ENCODE data around the gene TPCN1.

DNA sequence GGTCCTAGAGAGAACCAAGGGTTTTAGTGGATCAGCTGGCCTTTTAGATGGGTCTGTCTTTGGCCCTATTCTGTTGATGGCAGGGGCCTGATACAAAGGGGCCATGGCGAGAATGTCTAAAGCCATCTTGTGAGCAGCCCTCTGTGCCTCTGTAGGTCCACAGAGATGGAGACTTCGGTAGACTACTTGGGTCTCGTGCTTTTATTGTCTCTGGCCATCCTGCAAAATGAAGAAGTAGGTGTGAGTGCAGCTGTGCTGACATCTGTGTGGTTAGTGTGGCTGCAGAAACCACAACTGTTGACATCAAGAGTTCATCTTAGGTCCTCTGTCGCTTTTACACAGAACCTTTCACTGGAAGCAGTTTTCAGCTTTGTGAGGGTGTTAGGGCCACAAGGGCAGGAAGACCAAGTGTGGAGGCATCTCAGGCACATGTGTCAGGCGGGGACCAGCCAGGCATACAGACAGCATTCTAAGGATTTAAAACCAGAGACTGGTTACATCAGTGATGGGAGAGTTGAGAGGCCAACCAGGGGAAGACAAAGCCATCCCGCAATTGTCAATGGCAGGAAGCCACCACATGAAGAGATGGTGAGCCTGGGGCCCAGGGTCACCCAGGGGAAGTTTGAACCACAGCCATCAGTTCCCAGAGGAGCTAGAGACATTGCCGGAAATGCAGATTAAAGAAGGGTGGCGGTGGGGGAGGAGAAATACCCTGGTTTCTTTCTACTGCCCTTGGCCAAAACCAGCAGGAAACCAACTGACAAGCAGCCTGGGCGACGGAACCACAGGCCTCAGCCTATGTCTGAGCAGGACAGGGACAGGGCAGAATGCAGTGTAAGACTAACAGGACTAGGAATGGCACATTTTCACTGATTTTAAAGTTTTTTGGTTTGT is 13.0 kb upstream of the TPCN1 start:
- TF ChIP-seq, protein P1, sequence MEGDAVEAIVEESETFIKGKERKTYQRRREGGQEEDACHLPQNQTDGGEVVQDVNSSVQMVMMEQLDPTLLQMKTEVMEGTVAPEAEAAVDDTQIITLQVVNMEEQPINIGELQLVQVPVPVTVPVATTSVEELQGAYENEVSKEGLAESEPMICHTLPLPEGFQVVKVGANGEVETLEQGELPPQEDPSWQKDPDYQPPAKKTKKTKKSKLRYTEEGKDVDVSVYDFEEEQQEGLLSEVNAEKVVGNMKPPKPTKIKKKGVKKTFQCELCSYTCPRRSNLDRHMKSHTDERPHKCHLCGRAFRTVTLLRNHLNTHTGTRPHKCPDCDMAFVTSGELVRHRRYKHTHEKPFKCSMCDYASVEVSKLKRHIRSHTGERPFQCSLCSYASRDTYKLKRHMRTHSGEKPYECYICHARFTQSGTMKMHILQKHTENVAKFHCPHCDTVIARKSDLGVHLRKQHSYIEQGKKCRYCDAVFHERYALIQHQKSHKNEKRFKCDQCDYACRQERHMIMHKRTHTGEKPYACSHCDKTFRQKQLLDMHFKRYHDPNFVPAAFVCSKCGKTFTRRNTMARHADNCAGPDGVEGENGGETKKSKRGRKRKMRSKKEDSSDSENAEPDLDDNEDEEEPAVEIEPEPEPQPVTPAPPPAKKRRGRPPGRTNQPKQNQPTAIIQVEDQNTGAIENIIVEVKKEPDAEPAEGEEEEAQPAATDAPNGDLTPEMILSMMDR (IDR thresholded peaks at IDR 0.05; ENCODE audit: insufficient read depth, low read length, poor library complexity, severe bottlenecking), result no peak
- TF ChIP-seq EZH2phosphoT487 (conservative IDR thresholded peaks at IDR 0.05; ENCODE audit: low read length), result no peak
